ENCODE measurements around the gene SLC22A25. TPM values are rescaled to one million over a fixed set of nuclear protein-coding genes. Genes with fewer than 3 reads are reported as not detected.

The SLC22A25 gene
- polyA plus RNA-seq, 1 experiment = not detected

DNA sequence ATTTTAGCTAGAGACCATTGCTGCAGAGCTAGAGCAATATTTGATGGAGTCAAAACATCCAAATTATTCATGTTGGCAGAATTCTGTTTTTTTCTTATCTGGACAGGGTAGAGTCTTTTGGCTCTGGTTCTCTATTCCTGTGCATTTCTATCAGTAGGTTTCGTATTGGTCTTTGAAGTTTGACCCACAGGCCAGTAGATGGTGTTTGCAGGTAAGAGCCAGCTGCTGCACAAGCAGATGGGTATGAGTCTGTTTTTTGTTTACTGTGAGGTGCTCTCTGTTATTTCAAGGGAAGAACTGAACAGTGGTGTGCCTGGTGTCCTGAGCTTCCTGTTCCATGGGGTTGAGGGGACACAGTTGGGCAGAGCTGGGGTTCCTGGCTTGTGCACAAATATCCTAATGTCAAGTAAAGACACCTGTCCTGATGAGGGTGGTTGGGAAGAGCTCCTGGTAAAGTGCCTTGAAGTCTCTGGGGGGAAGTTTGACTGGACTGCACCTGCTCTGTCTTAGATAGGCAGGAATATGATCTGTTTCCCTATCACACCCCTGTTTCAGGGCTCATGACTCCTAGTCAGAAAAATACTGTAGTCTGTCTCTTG, 34.0 kb upstream of the SLC22A25 start:
- no peaks in the 10 kb centered on the region for H3K27me3 ChIP-seq (ENCODE audit: control insufficient read depth, insufficient read depth, low read length)
- no peak for DNase-seq (ENCODE audit: low read depth, low spot score)
- H3K27ac ChIP-seq (ENCODE audit: low read depth, low read length) = no peak overlapping the region
- H3K9me3 ChIP-seq (ENCODE audit: control insufficient read depth, insufficient read depth, low read length) = no peaks in the 10 kb centered on the region
- ChIA-PET CTCF (no interaction called here), POLR2A (no interaction called here)
- TF ChIP-seq, protein P1, sequence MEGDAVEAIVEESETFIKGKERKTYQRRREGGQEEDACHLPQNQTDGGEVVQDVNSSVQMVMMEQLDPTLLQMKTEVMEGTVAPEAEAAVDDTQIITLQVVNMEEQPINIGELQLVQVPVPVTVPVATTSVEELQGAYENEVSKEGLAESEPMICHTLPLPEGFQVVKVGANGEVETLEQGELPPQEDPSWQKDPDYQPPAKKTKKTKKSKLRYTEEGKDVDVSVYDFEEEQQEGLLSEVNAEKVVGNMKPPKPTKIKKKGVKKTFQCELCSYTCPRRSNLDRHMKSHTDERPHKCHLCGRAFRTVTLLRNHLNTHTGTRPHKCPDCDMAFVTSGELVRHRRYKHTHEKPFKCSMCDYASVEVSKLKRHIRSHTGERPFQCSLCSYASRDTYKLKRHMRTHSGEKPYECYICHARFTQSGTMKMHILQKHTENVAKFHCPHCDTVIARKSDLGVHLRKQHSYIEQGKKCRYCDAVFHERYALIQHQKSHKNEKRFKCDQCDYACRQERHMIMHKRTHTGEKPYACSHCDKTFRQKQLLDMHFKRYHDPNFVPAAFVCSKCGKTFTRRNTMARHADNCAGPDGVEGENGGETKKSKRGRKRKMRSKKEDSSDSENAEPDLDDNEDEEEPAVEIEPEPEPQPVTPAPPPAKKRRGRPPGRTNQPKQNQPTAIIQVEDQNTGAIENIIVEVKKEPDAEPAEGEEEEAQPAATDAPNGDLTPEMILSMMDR (IDR thresholded peaks at IDR 0.05; ENCODE audit: low read depth, low read length) = no peak
- no peak overlapping the region for H3K4me3 ChIP-seq (ENCODE audit: low read depth, low read length)

DNA sequence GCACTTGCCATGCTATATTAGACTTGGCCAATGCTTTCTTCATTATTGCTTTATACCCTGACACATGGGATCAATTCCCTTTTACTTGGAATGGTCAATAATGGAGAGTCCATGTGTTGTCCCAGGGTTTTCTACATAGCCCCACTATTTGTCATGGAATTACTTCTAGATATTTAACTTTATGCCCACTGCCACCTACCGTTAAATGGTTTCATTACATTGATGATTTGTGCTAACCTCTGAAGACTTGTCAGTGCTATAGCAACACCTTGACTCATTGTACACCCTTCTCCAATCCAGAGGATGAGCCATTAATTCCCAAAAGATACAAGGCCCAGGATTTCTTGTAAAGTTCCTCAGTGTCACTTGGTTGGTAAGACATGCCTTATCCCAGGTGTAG, 31.4 kb upstream of the SLC22A25 start:
- DNase-seq (ENCODE audit: low read depth, low spot score) = no peak
- TF ChIP-seq, protein P1 (IDR thresholded peaks at IDR 0.05; ENCODE audit: low read depth, low read length) = no peak
- Histone ChIP-seq H3K4me3 (ENCODE audit: low read depth, low read length) (no peak overlapping the region), H3K27ac (ENCODE audit: low read depth, low read length) (no peak overlapping the region), H3K27me3 (ENCODE audit: control insufficient read depth, insufficient read depth, low read length) (no peaks in the 10 kb centered on the region), H3K9me3 (ENCODE audit: control insufficient read depth, insufficient read depth, low read length) (no peaks in the 10 kb centered on the region)
- CTCF ChIA-PET = no interaction called here
- POLR2A ChIA-PET = no interaction called here

DNA sequence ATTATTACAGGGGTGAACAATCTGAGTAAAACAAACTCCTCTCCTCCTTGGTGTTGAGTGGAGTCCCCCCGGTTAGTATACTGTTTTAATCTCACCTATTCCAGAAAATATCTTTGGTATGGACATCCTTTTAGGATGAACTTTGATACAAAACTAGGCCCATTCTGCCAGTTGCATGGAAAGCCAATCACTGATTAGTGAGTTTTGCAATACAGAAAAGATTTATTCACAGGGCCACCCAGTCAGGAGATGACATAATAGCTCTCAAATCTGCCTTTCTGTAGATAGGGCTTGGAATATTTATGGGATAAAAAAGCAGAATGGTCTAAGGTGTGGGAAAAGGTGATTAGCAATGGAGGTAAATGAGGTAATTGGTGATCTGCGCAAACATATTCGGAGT, 30.3 kb upstream of the SLC22A25 start:
- ChIA-PET CTCF (no interaction called here), POLR2A (no interaction called here)

GRCh38 chr11:63262547-63262946, 19.1 kb upstream of the SLC22A25 start:
- no peak for DNase-seq (ENCODE audit: low read depth, low spot score)
- POLR2A ChIA-PET = no interaction called here
- Histone ChIP-seq H3K27ac (ENCODE audit: low read depth, low read length) (no peak overlapping the region), H3K4me3 (ENCODE audit: low read depth, low read length) (no peak overlapping the region), H3K9me3 (ENCODE audit: control insufficient read depth, insufficient read depth, low read length) (no peaks in the 10 kb centered on the region), H3K27me3 (ENCODE audit: control insufficient read depth, insufficient read depth, low read length) (no peaks in the 10 kb centered on the region)
- TF ChIP-seq, protein P1 (IDR thresholded peaks at IDR 0.05; ENCODE audit: low read depth, low read length) = no peak
- CTCF ChIA-PET = no interaction called here

More for the DNA sequence above, 30.3 kb upstream of the SLC22A25 start:
- no peak overlapping the region for H3K27ac ChIP-seq (ENCODE audit: low read depth, low read length)
- TF ChIP-seq, protein P1 (IDR thresholded peaks at IDR 0.05; ENCODE audit: low read depth, low read length) = no peak
- H3K9me3 ChIP-seq (ENCODE audit: control insufficient read depth, insufficient read depth, low read length) = no peaks in the 10 kb centered on the region
- H3K27me3 ChIP-seq (ENCODE audit: control insufficient read depth, insufficient read depth, low read length) = no peaks in the 10 kb centered on the region
- H3K4me3 ChIP-seq (ENCODE audit: low read depth, low read length) = no peak overlapping the region
- no peak for DNase-seq (ENCODE audit: low read depth, low spot score)

GRCh38 chr11:63251312-63251711, 7.9 kb upstream of the SLC22A25 start:
- Histone ChIP-seq H3K4me3 (ENCODE audit: low read depth, low read length) (no peak overlapping the region), H3K9me3 (ENCODE audit: control insufficient read depth, insufficient read depth, low read length) (no peaks in the 10 kb centered on the region), H3K27ac (ENCODE audit: low read depth, low read length) (no peak overlapping the region), H3K27me3 (ENCODE audit: control insufficient read depth, insufficient read depth, low read length) (no peaks in the 10 kb centered on the region)
- DNase-seq (ENCODE audit: low read depth, low spot score) = no peak
- ChIA-PET CTCF (no interaction called here), POLR2A (no interaction called here)
- TF ChIP-seq, protein P1 (IDR thresholded peaks at IDR 0.05; ENCODE audit: low read depth, low read length) = no peak
